ENCODE results near the gene ISCA1.

The ISCA1 gene

DNA sequence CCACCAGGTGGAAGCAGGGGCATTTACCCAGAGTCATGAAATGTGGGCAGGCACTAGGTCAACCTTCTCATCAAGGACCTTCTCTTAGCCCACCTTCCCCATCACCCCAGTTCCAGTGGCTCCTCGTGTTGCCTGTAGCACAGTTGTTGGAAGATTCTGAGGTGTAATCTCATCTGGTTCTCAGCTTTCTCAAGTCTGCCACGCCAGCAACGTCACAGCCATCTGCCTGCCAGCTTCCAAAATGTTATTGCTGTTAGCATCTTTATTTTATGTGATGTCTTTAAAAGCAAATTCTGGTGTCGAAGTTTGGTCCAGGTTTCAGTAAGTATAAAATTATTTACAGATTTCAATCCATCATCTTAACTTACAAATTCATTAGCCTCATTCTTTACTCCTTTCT lies 33.6 kb downstream of the ISCA1 start:
- H3K4me3 ChIP-seq (ENCODE audit: low read length), result no peak overlapping the region
- DNase-seq (ENCODE audit: low read depth, low spot score), result no peak

- DNase-seq (ENCODE audit: low read depth, low spot score), result no peak
- H3K4me3 ChIP-seq (ENCODE audit: low read length), result no peak overlapping the region
Measured at GRCh38 chr9:86246752-86247161, 35.6 kb downstream of the ISCA1 start.

- DNase-seq (ENCODE audit: low read depth, low spot score), result no peak
- H3K4me3 ChIP-seq (ENCODE audit: low read length), result no peak overlapping the region
Measured at GRCh38 chr9:86242071-86242470, 40.3 kb downstream of the ISCA1 start.

- no peak overlapping the region for H3K4me3 ChIP-seq (ENCODE audit: low read length)
- no peak for DNase-seq (ENCODE audit: low read depth, low spot score)
Measured at GRCh38 chr9:86241216-86241615, 41.1 kb downstream of the ISCA1 start.

GRCh38 chr9:86238861-86239770 lies 43.2 kb downstream of the ISCA1 start:
- DNase-seq (ENCODE audit: low read depth, low spot score), result no peak
- H3K4me3 ChIP-seq (ENCODE audit: low read length), result no peak overlapping the region

- H3K4me3 ChIP-seq (ENCODE audit: low read length), result no peak overlapping the region
- no peak for DNase-seq (ENCODE audit: low read depth, low spot score)
Measured at GRCh38 chr9:86230858-86231257, 51.5 kb downstream of the ISCA1 start.

GRCh38 chr9:86222667-86223066 lies 59.7 kb downstream of the ISCA1 start:
- no peak for DNase-seq (ENCODE audit: low read depth, low spot score)
- H3K4me3 ChIP-seq (ENCODE audit: low read length), result no peak overlapping the region

- no peak overlapping the region for H3K4me3 ChIP-seq (ENCODE audit: low read length)
- DNase-seq (ENCODE audit: low read depth, low spot score), result no peak
Measured at GRCh38 chr9:86219606-86220005, 62.7 kb downstream of the ISCA1 start.

DNA sequence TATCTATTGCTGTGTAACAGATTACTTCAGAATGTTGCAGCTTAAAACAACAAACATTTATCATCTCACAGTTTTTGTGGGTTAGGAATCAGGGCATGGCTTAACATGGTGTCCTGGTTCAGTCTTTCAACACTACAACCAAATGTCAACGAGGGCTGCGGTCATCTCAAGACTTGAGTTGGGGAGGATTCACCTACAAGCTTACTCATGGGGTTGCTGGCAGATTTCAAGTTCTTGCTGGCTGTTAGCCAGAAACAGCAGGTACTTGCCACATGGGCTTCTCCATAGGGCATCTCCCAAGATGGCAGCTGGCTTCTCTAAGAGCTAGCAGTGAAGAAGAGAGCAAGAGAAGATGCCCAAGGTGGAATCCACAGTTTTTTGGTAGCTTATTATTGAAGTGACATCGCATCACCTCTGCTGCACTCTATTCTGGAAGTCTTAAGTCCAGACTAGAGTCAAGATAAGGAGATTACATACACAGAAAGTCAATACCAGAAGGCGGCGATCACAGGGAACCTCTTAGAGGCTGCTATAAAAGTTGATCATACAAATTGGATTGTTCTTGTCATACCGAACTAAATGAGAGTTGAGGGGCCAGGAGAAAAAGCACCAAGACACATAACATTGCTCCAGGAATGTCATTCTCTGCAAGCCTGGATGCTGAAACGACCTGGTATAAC lies 65.1 kb downstream of the ISCA1 start:
- DNase-seq (ENCODE audit: low read depth, low spot score), result no peak
- H3K4me3 ChIP-seq (ENCODE audit: low read length), result no peak overlapping the region
